CD14-positive monocyte (primary cell): Measurements from ENCODE around the gene DNAJC5. TPM values are rescaled to one million over a fixed set of nuclear protein-coding genes. Genes with fewer than 3 reads are reported as not detected.

Source experiments
- DNase-seq, 3 donors: peaks; one replicate each; pipeline ENCODE4 v3.0.0-alpha.2; 2011 to 2022
- H2AFZ ChIP-seq: 2 replicates; pipeline ENCODE4 v1.6.0; 2012; ENCODE audit warnings: mild to moderate bottlenecking, low read depth, low read length, inconsistent platforms; ENCODE audit not compliant: insufficient read depth, poor library complexity, severe bottlenecking
- H3K27ac ChIP-seq, 2 donors: 1 replicate in 1 of 2; 2 replicates in 1 of 2; pipeline ENCODE4 v1.5.1; 2012 to 2013; ENCODE audit warnings: low read length in 2 of 2, control low read depth in 1 of 2, inconsistent platforms in 1 of 2, low read depth in 1 of 2, mild to moderate bottlenecking in 1 of 2
- H3K27me3 ChIP-seq, 2 donors: one replicate each; pipeline versions ENCODE4 v1.6.0 to v1.6.1; 2011 to 2013; ENCODE audit warnings: low read length in 2 of 2; ENCODE audit not compliant: control insufficient read depth in 2 of 2, insufficient read depth in 2 of 2
- H3K36me3 ChIP-seq, 2 donors: replicated peaks in 1 of 2; 1 replicate in 1 of 2; 2 replicates in 1 of 2; pipeline versions ENCODE4 v1.5.1 to v1.6.1; 2012 to 2013; ENCODE audit warnings: low read length in 2 of 2, control low read depth in 1 of 2, inconsistent platforms in 1 of 2, mild to moderate bottlenecking in 1 of 2; ENCODE audit not compliant: insufficient read depth in 2 of 2, control insufficient read depth in 1 of 2
- H3K4me1 ChIP-seq, 2 donors: 1 replicate in 1 of 2; 2 replicates in 1 of 2; pipeline versions ENCODE4 v1.5.1 to v1.6.1; 2012 to 2013; ENCODE audit warnings: low read length in 2 of 2, control low read depth in 1 of 2, inconsistent platforms in 1 of 2, mild to moderate bottlenecking in 1 of 2, moderate library complexity in 1 of 2; ENCODE audit not compliant: insufficient read depth in 2 of 2, control insufficient read depth in 1 of 2
- H3K4me2 ChIP-seq: replicated peaks from 2 replicates; pipeline ENCODE3; 2012; ENCODE audit warnings: low read length, moderate library complexity, mild to moderate bottlenecking; ENCODE audit not compliant: poor library complexity, severe bottlenecking; ENCODE audit errors: extremely low read depth
- H3K4me3 ChIP-seq, 3 experiments: fragments of 200-600 bp in 1 of 3; sonication (generic) in 1 of 3; replicated peaks in 1 of 3; 1 replicate in 2 of 3; 2 replicates in 1 of 3; pipeline ENCODE4 v1.5.1; 2011 to 2013; ENCODE audit warnings: low read length in 3 of 3, mild to moderate bottlenecking in 3 of 3, control low read depth in 2 of 3, low read depth in 2 of 3, inconsistent platforms in 1 of 3, moderate library complexity in 1 of 3
- H3K79me2 ChIP-seq: 2 replicates; pipeline ENCODE4 v1.6.0; 2012; ENCODE audit warnings: mild to moderate bottlenecking, control low read depth, inconsistent platforms, low read length, moderate library complexity; ENCODE audit not compliant: insufficient read depth
- H3K9ac ChIP-seq: 2 replicates; pipeline ENCODE4 v1.6.0; 2017; ENCODE audit warnings: low read length, mild to moderate bottlenecking; ENCODE audit not compliant: insufficient read depth, poor library complexity, severe bottlenecking
- H3K9me3 ChIP-seq, 2 donors: replicated peaks in 1 of 2; 1 replicate in 1 of 2; 2 replicates in 1 of 2; pipeline versions ENCODE4 v1.5.1 to v1.6.1; 2012 to 2013; ENCODE audit warnings: low read length in 2 of 2, control low read depth in 1 of 2; ENCODE audit not compliant: control insufficient read depth in 1 of 2, insufficient read depth in 1 of 2
- H4K20me1 ChIP-seq: 2 replicates; pipeline ENCODE4 v1.6.0; 2012; ENCODE audit warnings: mild to moderate bottlenecking, low read length, control low read depth, moderate library complexity; ENCODE audit not compliant: insufficient read depth
- H3K27ac Mint-ChIP-seq, 7 donors: one replicate each; pipeline ENCODE4 v1.8.0; 2020; ENCODE audit warnings: mild to moderate bottlenecking in 7 of 7, mixed read lengths in 7 of 7, moderate library complexity in 6 of 7, inconsistent platforms in 2 of 7
- H3K27me3 Mint-ChIP-seq, 3 donors: one replicate each; pipeline ENCODE4 v1.8.0; 2021 to 2022; ENCODE audit warnings: low read depth in 3 of 3, mild to moderate bottlenecking in 3 of 3, mixed read lengths in 3 of 3, moderate library complexity in 3 of 3, inconsistent platforms in 1 of 3
- H3K36me3 Mint-ChIP-seq, 2 donors: one replicate each; pipeline ENCODE4 v1.8.0; 2020; ENCODE audit warnings: mixed read lengths in 2 of 2, inconsistent platforms in 1 of 2, mild to moderate bottlenecking in 1 of 2
- H3K4me1 Mint-ChIP-seq: one replicate; pipeline ENCODE4 v1.8.0; 2020; ENCODE audit warnings: mild to moderate bottlenecking, mixed read lengths
- H3K4me3 Mint-ChIP-seq, 2 donors: one replicate each; pipeline ENCODE4 v1.8.0; 2020; ENCODE audit warnings: mild to moderate bottlenecking in 2 of 2, mixed read lengths in 2 of 2, moderate library complexity in 1 of 2
- H3K9me3 Mint-ChIP-seq, 7 donors: one replicate each; pipeline ENCODE4 v1.8.0; 2020 to 2022; ENCODE audit warnings: mixed read lengths in 7 of 7, mild to moderate bottlenecking in 6 of 7, moderate library complexity in 6 of 7, inconsistent platforms in 2 of 7
- WGBS: methylation state at CpG from one replicate; pipeline ENCODE4 v1.1.5; 2013; ENCODE audit warnings: missing lambda C conversion rate; ENCODE audit not compliant: insufficient coverage; 5-methylcytosine and 5-hydroxymethylcytosine counted together
- intact Hi-C, 2 donors: fragments of 100-400 bp; cut with micrococcal nuclease; formaldehyde crosslinking; loops; one replicate each; pipeline versions ENCODE4 v1.15.0 to v1.15.1; 2023
- polyA plus RNA-seq, 3 donors: library from polyadenylated mRNA; depleted of rRNA in 1 of 3; unstranded in 2 of 3; stranded (reverse) in 1 of 3; fragments of 300-500 nt in 2 of 3; fragments of >200 nt in 1 of 3; fragmentation: Illumina TruSeq in 2 of 3; gene quantifications; 1 replicate in 2 of 3; 2 replicates in 1 of 3; pipeline ENCODE4 v1.2.3, GENCODE V29; 2012 to 2021
- TF ChIP-seq, protein P1 (sequence below): fragments of 200-600 bp; IDR thresholded peaks from one replicate; pipeline ENCODE4 v1.8.0; 2022; ENCODE audit warnings: antibody characterized with exemption, mild to moderate bottlenecking

The DNAJC5 gene
- polyA plus RNA-seq, 3 donors: 5.9 to 44.4 (median 7.4) TPM

DNA sequence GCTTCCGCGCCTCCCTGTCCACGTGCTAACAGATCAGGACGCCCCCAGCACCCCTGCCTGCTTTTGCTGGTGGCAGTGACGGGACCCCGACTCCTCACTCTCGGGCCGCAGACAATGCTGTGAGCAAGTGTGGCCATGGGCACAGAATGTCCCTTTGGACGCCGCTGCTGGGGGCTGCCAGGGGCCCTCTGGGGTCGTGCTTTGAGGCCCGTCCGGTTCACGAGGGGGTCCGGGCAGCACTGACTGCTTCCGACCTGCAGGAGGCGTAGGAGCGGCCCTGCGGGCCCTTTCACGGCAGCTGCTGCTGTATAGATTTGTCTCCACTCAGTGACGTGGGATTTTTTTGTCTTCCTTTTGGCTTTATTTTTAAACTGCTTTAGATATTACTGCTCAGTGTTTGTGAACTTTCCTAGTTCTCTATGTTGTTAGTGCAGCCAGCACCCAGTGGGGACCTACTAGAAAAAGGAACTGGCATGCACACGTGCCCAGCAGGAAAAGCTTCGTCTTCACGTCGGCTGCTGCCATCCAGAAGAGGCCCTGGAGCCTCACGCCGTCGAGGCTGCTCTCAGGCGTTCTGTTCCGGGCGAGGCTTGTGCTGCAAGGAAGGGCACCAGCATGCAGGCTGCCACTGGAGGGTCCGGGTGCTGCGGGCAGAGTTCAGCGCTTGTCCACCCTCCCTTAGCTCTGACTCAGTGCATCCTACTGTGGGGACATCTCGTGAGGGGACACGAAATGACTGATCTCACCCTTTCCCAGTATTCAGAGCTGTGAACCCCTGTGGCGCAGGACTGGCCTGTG is 39.5 kb downstream of the DNAJC5 start:
- Histone ChIP-seq H3K4me2 (no peak overlapping the region), H4K20me1 (peaks cover 100% of the 10 kb centered on the region), H3K4me3 (no peak overlapping the region), H3K79me2 (peaks cover 99% of the 10 kb centered on the region), H3K27ac (peak overlapping the region in 1 of 2 donors; percentile 45), H3K9ac (no peak overlapping the region), H2AFZ (no peak overlapping the region), H3K36me3 (peaks cover 71 to 91% of the 10 kb centered on the region in 2 donors), H3K27me3 (no peaks in the 10 kb centered on the region), H3K4me1 (peaks cover 4 to 9% of the 10 kb centered on the region in 2 donors), H3K9me3 (no peaks in the 10 kb centered on the region)
- Mint-ChIP-seq H3K4me1 (peaks cover 13% of the 10 kb centered on the region), H3K27ac (peak overlapping the region in 5 of 7 donors; percentile 7 to 75 (median 30)), H3K36me3 (peaks cover 58 to 86% of the 10 kb centered on the region in 2 donors), H3K9me3 (peaks cover 0 to 6% (median 0%) of the 10 kb centered on the region in 7 donors), H3K27me3 (peaks cover 0 to 3% (median 0%) of the 10 kb centered on the region in 3 donors), H3K4me3 (no peak overlapping the region)
- intact Hi-C loops: no loop called here
- 83% methylated on average over 32 of the region's 37 CpGs for WGBS
- DNase-seq: no peak
- TF ChIP-seq, protein P1, sequence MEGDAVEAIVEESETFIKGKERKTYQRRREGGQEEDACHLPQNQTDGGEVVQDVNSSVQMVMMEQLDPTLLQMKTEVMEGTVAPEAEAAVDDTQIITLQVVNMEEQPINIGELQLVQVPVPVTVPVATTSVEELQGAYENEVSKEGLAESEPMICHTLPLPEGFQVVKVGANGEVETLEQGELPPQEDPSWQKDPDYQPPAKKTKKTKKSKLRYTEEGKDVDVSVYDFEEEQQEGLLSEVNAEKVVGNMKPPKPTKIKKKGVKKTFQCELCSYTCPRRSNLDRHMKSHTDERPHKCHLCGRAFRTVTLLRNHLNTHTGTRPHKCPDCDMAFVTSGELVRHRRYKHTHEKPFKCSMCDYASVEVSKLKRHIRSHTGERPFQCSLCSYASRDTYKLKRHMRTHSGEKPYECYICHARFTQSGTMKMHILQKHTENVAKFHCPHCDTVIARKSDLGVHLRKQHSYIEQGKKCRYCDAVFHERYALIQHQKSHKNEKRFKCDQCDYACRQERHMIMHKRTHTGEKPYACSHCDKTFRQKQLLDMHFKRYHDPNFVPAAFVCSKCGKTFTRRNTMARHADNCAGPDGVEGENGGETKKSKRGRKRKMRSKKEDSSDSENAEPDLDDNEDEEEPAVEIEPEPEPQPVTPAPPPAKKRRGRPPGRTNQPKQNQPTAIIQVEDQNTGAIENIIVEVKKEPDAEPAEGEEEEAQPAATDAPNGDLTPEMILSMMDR: peak; percentile 45

DNA sequence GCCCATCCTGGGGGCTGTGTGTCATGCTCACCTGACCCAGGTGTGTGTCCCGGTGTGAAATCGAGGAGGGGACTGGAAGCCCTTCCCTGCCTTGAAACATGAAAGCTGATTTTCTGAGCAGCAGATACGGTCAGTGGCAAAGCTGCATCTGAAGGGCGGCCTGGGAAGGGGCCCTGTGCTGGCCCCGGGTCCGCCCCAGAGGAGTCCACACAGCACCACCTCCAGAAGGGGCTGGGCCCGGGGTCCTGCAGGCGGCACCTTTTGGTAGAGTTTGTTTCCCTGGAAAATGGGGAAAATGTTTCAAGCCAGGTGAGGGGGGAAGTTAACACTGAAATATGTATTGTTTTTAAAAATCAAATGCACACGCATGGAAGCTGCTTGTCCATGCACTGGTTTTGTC is 40.5 kb downstream of the DNAJC5 start:
- Mint-ChIP-seq H3K36me3 (peaks cover 53 to 83% of the 10 kb centered on the region in 2 donors), H3K9me3 (peaks cover 0 to 6% (median 0%) of the 10 kb centered on the region in 7 donors), H3K4me1 (peaks cover 14% of the 10 kb centered on the region), H3K4me3 (no peak overlapping the region), H3K27me3 (peaks cover 0 to 2% (median 0%) of the 10 kb centered on the region in 3 donors), H3K27ac (peak overlapping the region in 1 of 7 donors; percentile 36)
- 97% methylated on average over 9 of the region's 9 CpGs for WGBS
- intact Hi-C loops: no loop called here
- H3K27ac ChIP-seq: peak overlapping the region in 1 of 2 donors; percentile 45
- no peaks in the 10 kb centered on the region for H3K27me3 ChIP-seq
- H3K4me3 ChIP-seq: no peak overlapping the region
- peaks cover 96% of the 10 kb centered on the region for H3K79me2 ChIP-seq
- H2AFZ ChIP-seq: no peak overlapping the region
- H3K4me2 ChIP-seq: no peak overlapping the region
- peaks cover 7 to 12% of the 10 kb centered on the region in 2 donors for H3K4me1 ChIP-seq
- peaks cover 69 to 88% of the 10 kb centered on the region in 2 donors for H3K36me3 ChIP-seq
- no peaks in the 10 kb centered on the region for H3K9me3 ChIP-seq
- peaks cover 100% of the 10 kb centered on the region for H4K20me1 ChIP-seq
- TF ChIP-seq, protein P1: no peak
- no peak overlapping the region for H3K9ac ChIP-seq
- DNase-seq: no peak
